Nucleus accumbens (tissue), 56 donors: ENCODE measurements around the gene MYO7A.

Experiments used
- DNase-seq, 56 donors: peaks; one replicate each; lab custom pipeline; 2025; lab: John Stamatoyannopoulos, UW

MYO7A gene

GRCh38 chr11:77244277-77245027 lies 116.4 kb downstream of the MYO7A start:
- DNase-seq = no peak

- DNase-seq = no peak
Measured at GRCh38 chr11:77249427-77249826, 121.4 kb downstream of the MYO7A start.

- DNase-seq = no peak
Measured at GRCh38 chr11:77250881-77251640, 123.0 kb downstream of the MYO7A start.

DNA sequence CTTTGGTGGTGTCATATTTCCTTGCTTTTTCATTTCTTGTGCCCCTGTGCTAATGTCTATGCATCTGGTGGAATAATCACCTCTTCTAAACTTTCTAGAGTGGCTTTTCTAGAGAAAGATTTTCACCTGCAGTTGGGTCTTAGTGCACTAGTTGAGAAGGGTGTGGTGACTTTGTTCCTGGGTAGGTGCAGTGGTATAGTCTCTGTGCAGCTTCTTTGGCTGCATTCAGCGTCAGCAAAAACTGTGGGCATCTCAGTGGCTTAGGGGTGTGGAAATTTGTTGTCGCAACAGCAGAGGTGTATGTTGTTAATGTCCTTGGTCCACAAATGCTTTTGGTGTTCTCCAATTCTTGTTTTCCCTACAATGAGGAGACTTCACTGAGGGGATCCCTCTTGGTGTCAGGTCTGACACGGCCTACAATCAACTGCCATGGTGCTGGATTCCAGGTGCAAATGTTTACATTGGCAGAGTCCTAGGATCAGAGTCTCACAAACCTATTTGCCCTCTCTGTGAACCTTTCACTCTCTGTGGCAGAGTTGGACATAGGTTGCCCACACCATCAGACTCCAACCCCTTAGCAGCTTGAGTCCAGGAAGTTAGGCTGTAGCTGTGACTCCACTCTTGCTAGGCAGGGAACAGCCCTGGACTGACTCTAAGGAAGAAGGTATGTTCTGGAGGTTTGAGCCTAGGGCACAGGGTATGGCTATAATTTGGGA lies 124.7 kb downstream of the MYO7A start:
- no peak for DNase-seq

- no peak for DNase-seq
Measured at GRCh38 chr11:77253690-77254089, 125.6 kb downstream of the MYO7A start.

DNA sequence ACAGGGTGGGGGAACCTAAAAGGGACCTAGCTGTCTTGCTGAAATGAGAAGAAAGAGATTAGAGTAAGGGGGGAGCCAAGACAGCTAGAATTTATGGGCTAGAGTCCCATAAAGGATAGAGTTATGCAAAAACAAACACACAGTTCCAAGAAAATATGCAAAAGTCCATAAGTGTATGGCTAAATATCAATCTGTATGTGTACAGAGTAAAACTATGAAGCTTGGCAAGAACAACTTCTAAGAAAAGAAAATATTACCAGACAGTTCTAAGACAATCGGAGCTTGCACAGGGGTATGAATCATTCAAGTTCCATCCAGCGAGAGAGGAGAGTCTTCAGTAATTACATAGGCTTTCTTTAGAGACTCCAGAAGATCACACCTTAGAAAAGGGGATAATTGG lies 131.6 kb downstream of the MYO7A start:
- DNase-seq = no peak

DNA sequence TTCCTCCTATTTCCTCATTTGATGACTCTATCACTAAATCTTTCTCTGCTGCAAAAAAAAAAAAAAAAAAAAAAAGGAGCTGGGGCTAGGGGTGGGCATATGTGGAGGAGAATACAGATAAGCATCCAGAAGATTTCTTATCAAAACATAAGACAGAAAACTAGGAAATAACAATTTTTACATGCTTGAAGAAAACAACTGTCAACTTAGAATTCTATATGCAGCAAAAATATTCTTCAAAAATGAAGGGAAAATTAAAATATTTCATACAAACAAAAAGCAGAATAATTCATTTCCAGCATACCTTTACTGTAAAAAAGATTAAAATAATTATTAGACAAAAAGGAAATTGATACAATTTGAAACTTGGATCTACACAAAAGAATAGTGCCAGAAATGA lies 134.8 kb downstream of the MYO7A start:
- no peak for DNase-seq
